Measurements from ENCODE around the gene S100A2. TPM values are rescaled to one million over a fixed set of nuclear protein-coding genes. Genes with fewer than 3 reads are reported as not detected.
"Not testable (repeated sequence)": the region's sequence is repeated elsewhere in the genome, so short reads cannot be mapped to it uniquely, and the experiment has no call there.

Gene S100A2
- polyA plus RNA-seq, 1 donor: 2.2 TPM

DNA sequence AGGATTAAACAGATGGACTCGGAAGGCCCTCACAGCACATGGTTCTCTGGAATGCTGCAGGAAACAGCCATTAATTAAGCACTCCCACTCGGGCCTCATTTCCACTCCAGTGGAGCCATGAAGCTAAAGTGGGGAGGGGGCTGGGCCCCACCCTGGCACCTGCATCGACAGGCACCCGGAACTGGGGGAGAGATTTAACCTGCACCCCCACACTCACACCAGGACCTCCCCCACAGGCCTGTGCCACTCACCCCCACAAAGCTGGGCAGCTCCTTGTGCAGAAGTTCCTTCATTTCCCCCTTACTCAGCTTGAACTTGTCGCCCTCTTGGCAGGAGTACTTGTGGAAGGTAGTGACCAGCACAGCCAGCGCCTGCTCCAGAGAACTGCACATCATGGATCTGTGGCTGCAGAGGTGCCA lies 2.2 kb downstream of the S100A2 start:
- no peak for DNase-seq

- DNase-seq: not testable (repeated sequence)
Measured at GRCh38 chr1:153562021-153562420, 3.6 kb downstream of the S100A2 start.

- DNase-seq: no peak
Measured at GRCh38 chr1:153561466-153561985, 4.1 kb downstream of the S100A2 start.

DNA sequence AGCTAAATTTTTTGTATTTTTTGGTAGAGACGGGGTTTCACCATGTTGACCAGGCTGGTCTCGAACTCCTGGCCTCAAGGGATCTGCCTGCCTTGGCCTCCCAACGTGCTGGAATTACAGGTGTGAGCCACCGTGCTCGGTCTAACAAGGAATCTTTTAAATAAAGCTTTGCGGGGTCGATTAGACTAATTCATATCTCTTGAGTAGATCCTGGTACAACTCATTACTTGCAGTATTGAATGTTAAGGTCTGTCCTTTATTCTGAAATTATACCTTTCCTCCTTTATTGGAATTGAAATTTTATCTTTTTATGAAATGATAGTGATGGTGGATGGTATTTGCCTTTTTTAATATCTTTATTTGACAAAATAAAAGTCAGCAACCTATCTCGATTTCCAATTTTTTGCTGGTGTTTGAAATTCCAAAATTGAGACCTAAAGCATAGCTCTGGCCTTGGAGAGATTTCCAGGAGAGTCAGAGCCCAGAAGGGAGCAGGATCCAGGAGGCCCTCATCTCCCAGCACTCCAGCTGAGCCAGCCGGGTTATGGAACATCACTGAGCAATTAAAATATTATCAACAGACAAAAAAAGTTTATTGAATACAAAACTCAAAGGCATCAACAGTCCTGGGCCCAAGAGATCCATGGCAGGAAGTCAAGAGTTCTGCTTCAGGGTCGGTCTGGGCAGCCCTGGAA lies 4.7 kb downstream of the S100A2 start:
- no peak for DNase-seq

GRCh38 chr1:153560241-153560640 lies 5.4 kb downstream of the S100A2 start:
- no peak for DNase-seq

- DNase-seq: no peak
Measured at GRCh38 chr1:153557877-153558276, 7.8 kb downstream of the S100A2 start.

DNA sequence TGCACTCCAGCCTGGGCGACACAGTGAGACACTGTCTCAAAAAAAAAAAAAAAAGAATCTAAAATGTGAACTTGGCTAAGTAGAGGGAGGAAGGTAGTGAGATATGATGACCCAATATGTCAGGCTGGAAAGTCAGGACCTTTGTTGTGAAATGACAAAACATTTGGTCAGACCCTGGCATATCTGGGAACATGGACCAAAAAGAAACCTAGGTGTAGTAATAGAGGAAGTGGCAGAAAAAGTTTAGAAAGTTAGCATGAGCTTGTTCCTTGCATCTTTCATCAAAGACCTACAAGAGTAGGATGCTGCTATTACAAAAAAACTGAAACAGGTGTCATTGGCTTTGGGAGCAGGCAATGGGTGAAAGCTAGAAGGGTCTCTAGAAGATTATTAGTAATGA lies 9.3 kb downstream of the S100A2 start:
- no peak for DNase-seq

- DNase-seq: peak; percentile 65
Measured at GRCh38 chr1:153553830-153554541, 11.7 kb downstream of the S100A2 start.

GRCh38 chr1:153553096-153553495 lies 12.5 kb downstream of the S100A2 start:
- no peak for DNase-seq

- no peak for DNase-seq
Measured at GRCh38 chr1:153552335-153552734, 13.3 kb downstream of the S100A2 start.

DNA sequence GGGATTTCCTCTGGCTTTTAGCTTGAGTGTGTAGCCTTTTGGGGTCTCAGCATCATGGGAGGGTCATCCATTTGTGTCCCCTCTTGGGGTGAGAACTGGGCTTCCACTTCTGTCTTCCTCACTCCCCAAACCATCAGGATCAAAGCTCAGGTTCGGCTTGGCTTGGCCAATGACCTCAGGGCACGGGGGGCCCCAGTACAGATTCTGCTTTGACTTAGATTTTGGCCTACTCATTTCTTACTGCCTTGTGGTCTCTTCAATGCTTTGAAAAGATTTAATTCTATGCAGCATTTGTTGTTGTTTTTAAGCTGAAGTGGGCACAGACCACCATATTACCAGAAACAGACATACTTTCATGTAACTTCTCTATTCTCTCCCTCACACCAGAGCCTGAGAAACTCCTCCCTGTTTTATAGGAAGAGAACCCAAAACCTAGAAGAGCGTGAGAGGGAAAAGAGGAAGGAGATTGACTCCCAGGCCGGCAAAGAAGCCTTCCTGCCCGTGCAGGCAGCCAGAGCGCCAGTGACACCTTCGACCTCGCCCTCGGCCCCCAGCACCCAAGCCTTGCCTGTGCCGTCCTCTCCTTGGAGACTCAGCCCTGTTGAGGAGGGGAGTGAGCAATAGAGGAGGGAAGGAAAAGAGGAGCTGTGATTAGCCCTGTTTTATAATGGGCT lies 14.7 kb downstream of the S100A2 start:
- DNase-seq: no peak

GRCh38 chr1:153550398-153550758 lies 15.3 kb downstream of the S100A2 start:
- no peak for DNase-seq

DNA sequence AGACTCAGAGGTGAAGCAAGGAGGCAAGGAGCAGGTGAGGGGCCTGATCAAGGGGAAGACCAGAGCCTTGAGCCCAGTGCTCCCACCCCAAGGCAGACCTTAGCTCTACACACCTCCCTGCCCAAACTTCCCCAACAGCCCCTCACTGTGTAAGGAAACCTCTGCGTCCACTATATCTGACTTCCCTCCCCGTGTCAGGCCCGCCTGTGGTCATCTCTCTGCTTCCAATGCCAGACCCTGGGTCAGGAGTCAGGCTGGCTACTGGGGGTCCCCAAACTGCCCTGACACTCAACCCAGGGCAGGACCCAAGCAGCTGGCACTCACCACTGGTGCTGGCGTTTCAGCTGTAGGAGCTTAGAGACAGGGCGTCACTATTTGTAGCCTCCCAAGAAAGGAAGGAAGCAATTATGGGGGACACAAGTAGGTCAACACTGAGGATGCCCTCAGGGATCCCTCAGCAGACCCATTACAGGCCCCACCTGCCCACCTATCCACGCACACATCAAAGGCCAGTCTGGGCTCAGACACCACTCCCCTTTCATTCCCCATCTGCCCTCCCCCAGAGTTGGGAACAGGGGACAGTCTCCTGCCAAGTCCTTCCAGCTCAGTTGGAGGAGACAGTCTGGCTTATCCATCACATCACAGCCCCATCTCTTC lies 15.8 kb downstream of the S100A2 start:
- no peak for DNase-seq

DNA sequence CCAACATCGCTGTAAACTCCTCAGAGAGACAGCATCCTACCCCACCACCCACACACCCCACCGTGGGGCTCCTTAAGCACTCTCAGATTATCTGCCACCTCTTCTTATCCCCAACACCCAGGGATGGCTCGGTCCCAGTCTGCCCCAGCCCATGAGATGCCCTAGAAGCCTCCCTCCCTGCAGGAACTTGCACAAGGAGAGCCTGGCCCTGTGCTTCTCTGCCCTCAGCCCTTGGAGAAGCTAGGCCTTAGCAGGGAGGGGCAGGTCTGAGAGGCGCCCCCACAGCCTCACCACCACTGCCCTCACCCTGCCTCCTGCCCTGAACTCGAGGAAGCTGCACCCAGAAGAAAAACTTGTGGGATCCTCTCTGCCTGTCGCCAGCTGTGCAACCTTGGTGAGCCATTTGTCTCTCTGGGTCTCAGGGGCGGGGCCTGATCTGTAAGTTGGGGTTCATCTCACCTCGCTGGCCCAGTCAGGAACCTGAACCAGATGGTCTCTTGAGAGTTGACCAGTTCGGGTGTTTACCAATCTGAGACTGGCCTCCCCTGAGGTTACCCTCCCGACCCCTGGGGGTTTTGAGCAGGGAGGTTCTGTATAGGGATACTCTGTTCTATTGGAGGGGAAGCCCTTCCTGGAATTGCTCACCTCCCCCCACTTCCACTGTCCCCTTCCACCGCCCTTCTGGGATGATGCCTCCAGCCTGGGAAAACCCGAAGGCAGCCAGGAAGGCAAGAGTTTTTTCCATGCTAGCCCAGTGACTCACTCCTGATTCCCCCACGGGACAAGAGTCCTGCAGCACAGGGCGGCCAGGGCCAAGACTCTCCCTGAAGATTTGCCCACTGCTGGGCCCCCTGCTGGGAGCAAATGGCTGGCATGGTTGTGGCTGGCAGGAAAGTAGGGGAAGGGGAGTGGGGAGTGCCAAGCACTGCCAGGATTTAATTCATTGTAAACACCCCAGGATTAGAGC lies 16.6 kb downstream of the S100A2 start, which contains the start of gene S100A3:
Gene S100A3 (minus strand): TSS at position 537 of the 967 bp plus-strand sequence. CDS start 773 bp downstream, outside the sequence.
- no peak for DNase-seq

DNA sequence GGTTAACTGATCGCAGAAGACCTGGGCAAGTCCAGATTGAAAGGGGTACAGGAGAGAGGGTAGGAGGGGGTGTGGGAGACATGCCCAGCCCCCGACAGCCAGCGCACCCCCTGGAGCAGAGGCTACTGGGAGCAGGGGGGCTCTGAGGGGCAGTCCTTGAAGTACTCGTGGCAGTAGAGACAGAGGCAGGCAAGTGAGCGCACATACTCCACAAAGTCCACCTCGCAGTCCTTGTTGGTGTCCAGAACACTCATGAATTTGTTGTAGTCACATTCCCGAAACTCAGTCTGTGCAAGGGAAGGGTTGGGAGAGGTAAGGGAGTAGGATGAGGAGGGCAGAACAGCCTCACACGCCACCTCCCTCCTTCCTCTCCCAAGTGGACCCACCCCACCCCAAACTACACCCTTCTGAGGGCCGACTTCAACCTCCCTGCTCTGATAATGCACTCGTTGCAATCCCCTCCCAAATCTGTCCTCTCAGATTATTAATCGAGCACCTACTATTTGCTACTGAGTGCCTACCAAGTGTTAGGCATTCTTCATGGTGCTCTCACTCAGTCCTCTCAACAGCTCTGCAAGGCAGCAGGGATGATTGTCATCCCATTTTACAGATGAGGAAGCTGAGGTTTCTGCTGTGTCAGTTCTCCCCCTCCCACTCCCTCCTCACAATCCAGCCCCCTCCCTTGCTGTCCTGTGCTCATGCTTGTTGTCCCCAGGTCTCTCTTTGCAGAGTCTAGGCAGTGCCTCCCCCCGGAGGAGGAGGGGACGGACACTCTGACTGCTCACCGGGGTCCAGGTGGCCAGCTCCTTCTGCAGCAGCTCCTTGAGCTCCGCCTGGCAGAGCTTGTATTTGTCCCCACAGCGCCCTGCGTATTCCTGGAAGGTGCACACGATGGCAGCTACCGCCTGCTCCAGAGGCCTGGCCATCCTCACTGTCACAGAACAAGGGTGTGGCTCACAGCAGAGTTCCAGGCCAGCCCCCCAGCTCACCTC lies 17.8 kb downstream of the S100A2 start:
- DNase-seq: no peak

DNA sequence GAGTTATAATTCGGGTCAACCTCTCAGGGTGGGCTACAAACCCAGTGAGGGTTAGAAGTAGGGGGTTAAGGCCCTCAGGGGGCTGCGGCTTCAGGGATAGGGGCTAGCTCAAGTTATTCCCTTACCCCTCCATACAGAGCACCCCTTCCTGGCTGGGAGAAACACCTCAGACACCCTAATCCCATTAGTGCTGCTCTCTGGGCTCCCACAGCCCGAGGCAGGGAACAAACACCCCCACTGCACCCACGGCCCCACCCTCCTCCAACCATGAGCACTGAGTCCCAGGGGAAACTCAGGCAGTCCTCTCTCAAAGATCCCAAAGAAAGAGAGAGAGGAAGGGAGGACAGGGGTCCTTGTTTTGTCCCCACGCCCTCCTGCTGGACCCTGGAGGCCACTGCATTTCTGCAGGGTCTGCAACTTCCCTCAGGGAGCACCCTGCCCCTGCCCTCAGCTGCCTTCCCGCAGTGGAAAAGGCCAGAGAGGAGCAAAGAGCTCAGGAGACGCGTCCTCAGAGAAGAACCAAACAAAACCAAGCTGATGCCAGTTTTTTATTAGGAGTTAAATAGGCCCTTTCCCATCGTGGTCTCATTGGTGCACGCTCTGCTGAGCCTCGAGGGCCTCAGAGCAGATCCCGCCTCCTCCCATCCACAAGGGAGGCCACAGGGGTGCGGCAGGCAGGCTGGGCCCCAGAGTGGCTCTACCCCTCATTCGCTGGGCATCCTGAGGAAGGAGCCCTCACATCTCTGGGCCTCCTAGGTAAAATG lies 18.7 kb downstream of the S100A2 start:
- no peak for DNase-seq

GRCh38 chr1:153546371-153546770 lies 19.3 kb downstream of the S100A2 start:
- no peak for DNase-seq

DNA sequence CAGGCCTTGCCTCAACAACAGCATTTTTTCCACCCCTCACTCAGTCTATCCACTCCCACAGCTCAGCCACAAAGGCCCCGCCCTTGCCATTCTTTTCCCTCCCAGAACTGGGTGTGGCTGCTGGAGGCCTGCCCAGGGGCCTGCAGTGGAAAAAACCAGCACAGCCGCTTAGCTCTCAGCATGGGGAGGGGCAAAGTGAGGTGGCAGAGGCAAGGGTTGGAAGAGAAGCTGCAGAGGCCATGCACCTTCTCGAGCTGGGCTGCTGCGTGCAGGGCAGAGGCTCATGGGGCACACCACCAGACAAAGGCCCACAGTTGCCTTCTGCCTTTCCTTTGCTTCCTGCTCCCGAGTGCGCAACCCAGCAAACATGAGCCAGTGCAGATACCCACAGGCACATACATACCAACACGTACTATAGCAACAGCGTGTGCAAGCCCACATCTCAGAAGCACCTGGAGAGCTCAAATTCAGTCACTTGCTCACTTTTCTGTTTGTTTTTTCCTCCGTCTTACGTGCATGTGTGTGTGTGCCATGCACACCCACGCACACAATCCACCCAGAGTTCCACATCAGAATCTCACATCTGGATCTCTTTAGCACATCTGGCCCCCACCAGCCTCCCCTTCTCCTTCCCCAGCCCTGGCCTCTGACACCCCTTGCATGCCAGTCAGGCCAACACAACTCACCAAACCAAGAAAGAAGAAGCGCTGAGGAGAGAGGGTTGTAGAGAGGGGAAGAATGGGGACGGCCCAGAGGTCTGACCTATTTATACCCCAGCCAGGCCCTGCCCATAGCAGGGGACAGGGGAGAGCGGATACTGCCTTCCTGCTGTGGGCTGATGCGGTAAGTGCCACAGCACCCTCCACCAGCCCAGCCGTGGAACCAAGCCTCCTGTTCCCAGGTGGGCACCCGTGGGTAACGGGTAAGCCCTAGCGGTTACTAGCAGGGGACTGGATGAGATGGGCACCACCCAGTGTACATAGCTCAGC lies 20.3 kb downstream of the S100A2 start, which contains the start of gene S100A4:
Gene S100A4 (minus strand): TSS at position 740 of the 989 bp plus-strand sequence. CDS start 1,012 bp downstream, outside the sequence.
- peak; percentile 90 for DNase-seq
